Glomerular visceral epithelial cell (primary cell): ENCODE measurements around the gene MATK.
A peak's percentile ranks its signal among the peaks of the same experiment; 100 is the strongest.

Experiments used
- DNase-seq: peaks from one replicate; pipeline ENCODE4 v3.0.0-alpha.2; 2016; ENCODE audit errors: extremely low spot score

Gene MATK

GRCh38 chr19:3785938-3786824, at the start of gene MATK:
Gene MATK, minus strand, starts transcription at chr19:3786381. Its CDS starts 1,246 bp downstream, at chr19:3785135.
- no peak for DNase-seq

GRCh38 chr19:3835055-3835435, 48.9 kb upstream of the MATK start:
- no peak for DNase-seq

GRCh38 chr19:3834349-3835054, 48.3 kb upstream of the MATK start:
- DNase-seq = no peak

- DNase-seq = no peak
Measured at GRCh38 chr19:3833578-3834348, 47.6 kb upstream of the MATK start.

- no peak for DNase-seq
Measured at GRCh38 chr19:3832001-3832400, 45.8 kb upstream of the MATK start.

GRCh38 chr19:3831601-3832000, 45.4 kb upstream of the MATK start:
- no peak for DNase-seq

- DNase-seq = no peak
Measured at GRCh38 chr19:3830621-3831589, 44.7 kb upstream of the MATK start.

- DNase-seq = no peak
Measured at GRCh38 chr19:3827306-3827705, 41.1 kb upstream of the MATK start.

GRCh38 chr19:3826163-3826562, 40.0 kb upstream of the MATK start:
- DNase-seq = no peak

- DNase-seq = no peak
Measured at GRCh38 chr19:3825286-3825956, 39.2 kb upstream of the MATK start.

- no peak for DNase-seq
Measured at GRCh38 chr19:3823350-3823713, 37.2 kb upstream of the MATK start.

- no peak for DNase-seq
Measured at GRCh38 chr19:3822683-3823349, 36.6 kb upstream of the MATK start.

- peak; percentile 22 for DNase-seq
Measured at GRCh38 chr19:3821857-3822364, 35.7 kb upstream of the MATK start.

GRCh38 chr19:3821156-3821555, 35.0 kb upstream of the MATK start:
- DNase-seq = no peak

GRCh38 chr19:3819989-3820388, 33.8 kb upstream of the MATK start:
- no peak for DNase-seq

GRCh38 chr19:3818918-3819317, 32.7 kb upstream of the MATK start:
- DNase-seq = no peak

GRCh38 chr19:3818466-3818865, 32.3 kb upstream of the MATK start:
- DNase-seq = no peak

- no peak for DNase-seq
Measured at GRCh38 chr19:3817761-3818160, 31.6 kb upstream of the MATK start.

GRCh38 chr19:3816566-3817218, 30.5 kb upstream of the MATK start:
- no peak for DNase-seq
